ENCODE measurements around the gene BSN. TPM values are rescaled to one million over a fixed set of nuclear protein-coding genes. Genes with fewer than 3 reads are reported as not detected.

Gene BSN
- total and polyA plus RNA-seq, 2 donors (not counting 1 experiment from before 2014, with no cell fraction given): under 0.01 to 0.01 TPM

DNA sequence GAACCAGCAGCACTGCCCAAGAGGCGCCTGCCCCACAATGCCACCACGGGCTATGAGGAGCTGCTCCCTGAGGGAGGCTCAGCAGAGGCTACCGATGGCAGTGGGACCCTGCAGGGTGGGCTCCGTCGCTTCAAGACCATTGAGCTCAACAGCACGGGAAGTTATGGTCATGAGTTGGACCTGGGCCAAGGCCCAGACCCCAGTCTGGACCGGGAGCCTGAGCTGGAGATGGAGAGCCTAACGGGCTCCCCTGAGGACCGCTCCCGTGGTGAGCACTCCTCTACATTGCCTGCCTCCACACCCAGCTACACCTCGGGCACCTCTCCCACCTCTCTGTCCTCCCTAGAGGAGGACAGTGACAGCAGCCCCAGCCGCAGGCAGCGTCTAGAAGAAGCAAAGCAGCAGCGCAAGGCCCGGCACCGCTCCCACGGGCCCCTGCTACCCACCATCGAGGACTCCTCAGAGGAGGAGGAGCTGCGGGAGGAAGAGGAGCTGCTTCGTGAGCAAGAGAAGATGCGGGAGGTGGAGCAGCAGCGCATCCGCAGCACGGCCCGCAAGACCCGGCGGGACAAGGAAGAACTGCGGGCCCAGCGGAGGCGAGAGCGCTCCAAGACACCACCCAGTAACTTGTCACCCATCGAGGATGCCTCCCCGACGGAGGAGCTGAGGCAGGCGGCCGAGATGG lies 98.1 kb downstream of the BSN start:
- DNase-seq (ENCODE audit: low read depth in 2 of 2): no peak
- Histone ChIP-seq H3K4me1 (ENCODE audit: control insufficient read depth, extremely low read depth, insufficient read depth, low read length) (no peaks in the 10 kb centered on the region), H3K36me3 (ENCODE audit: control insufficient read depth, insufficient read depth, low read length) (no peaks in the 10 kb centered on the region), H2AFZ (ENCODE audit: low read length) (no peak overlapping the region), H3K4me3 (replicated peaks in 1 of 4; ENCODE audit: control extremely low read depth in 1 of 4, insufficient read depth in 1 of 4, low read depth in 3 of 4, low read length in 4 of 4) (no peak overlapping the region), H4K20me1 (ENCODE audit: control insufficient read depth, extremely low read depth, insufficient read depth, low read length) (no peaks in the 10 kb centered on the region), H3K4me2 (ENCODE audit: extremely low read depth, insufficient read depth, low read length) (no peak overlapping the region), H3K79me2 (ENCODE audit: control insufficient read depth, insufficient read depth, low read length) (no peaks in the 10 kb centered on the region), H3K9ac (ENCODE audit: insufficient read depth, low read length) (no peak overlapping the region), H3K27ac (ENCODE audit: insufficient read depth, low read length) (no peak overlapping the region), H3K9me3 (ENCODE audit: control insufficient read depth, insufficient read depth, low read depth, low read length) (no peaks in the 10 kb centered on the region), H3K27me3 (ENCODE audit: control insufficient read depth, insufficient read depth, low read length) (no peaks in the 10 kb centered on the region)
- TF ChIP-seq EZH2 (IDR thresholded peaks at IDR 0.05; ENCODE audit: low read length, missing control alignments) (no peak), CTCF (conservative IDR thresholded peaks at IDR 0.05 in 1 of 2, IDR thresholded peaks at IDR 0.05 in 1 of 2; ENCODE audit: low read depth in 1 of 2, low read length in 2 of 2) (no peak)

- no peak overlapping the region for H2AFZ ChIP-seq (ENCODE audit: low read length)
- H3K79me2 ChIP-seq (ENCODE audit: control insufficient read depth, insufficient read depth, low read length): no peaks in the 10 kb centered on the region
- H3K4me3 ChIP-seq (replicated peaks in 1 of 4; ENCODE audit: control extremely low read depth in 1 of 4, insufficient read depth in 1 of 4, low read depth in 3 of 4, low read length in 4 of 4): no peak overlapping the region
- DNase-seq (ENCODE audit: low read depth in 2 of 2): no peak
- H3K27me3 ChIP-seq (ENCODE audit: control insufficient read depth, insufficient read depth, low read length): no peaks in the 10 kb centered on the region
- no peaks in the 10 kb centered on the region for H3K9me3 ChIP-seq (ENCODE audit: control insufficient read depth, insufficient read depth, low read depth, low read length)
- H4K20me1 ChIP-seq (ENCODE audit: control insufficient read depth, extremely low read depth, insufficient read depth, low read length): no peaks in the 10 kb centered on the region
- no peak overlapping the region for H3K4me2 ChIP-seq (ENCODE audit: extremely low read depth, insufficient read depth, low read length)
- no peak overlapping the region for H3K9ac ChIP-seq (ENCODE audit: insufficient read depth, low read length)
- no peaks in the 10 kb centered on the region for H3K4me1 ChIP-seq (ENCODE audit: control insufficient read depth, extremely low read depth, insufficient read depth, low read length)
- no peaks in the 10 kb centered on the region for H3K36me3 ChIP-seq (ENCODE audit: control insufficient read depth, insufficient read depth, low read length)
- TF ChIP-seq CTCF (conservative IDR thresholded peaks at IDR 0.05 in 1 of 2, IDR thresholded peaks at IDR 0.05 in 1 of 2; ENCODE audit: low read depth in 1 of 2, low read length in 2 of 2) (no peak), EZH2 (IDR thresholded peaks at IDR 0.05; ENCODE audit: low read length, missing control alignments) (no peak)
- H3K27ac ChIP-seq (ENCODE audit: insufficient read depth, low read length): no peak overlapping the region
Observed at GRCh38 chr3:49652903-49653415, 98.7 kb downstream of the BSN start.

DNA sequence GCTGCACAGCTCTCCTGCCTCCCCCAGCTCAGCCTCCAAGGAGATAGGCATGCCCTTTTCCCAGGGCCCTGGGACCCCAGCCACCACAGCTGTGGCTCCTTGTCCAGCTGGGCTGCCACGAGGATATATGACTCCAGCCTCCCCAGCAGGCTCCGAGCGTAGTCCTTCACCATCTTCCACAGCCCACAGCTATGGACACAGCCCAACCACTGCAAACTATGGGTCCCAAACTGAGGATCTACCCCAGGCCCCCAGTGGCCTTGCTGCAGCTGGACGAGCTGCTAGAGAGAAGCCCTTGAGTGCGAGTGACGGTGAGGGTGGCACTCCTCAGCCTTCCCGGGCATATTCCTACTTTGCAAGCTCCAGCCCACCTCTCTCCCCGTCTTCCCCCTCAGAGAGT lies 99.3 kb downstream of the BSN start:
- Histone ChIP-seq H3K4me2 (ENCODE audit: extremely low read depth, insufficient read depth, low read length) (no peak overlapping the region), H3K27me3 (ENCODE audit: control insufficient read depth, insufficient read depth, low read length) (no peaks in the 10 kb centered on the region), H3K4me1 (ENCODE audit: control insufficient read depth, extremely low read depth, insufficient read depth, low read length) (no peaks in the 10 kb centered on the region), H4K20me1 (ENCODE audit: control insufficient read depth, extremely low read depth, insufficient read depth, low read length) (no peaks in the 10 kb centered on the region), H3K4me3 (replicated peaks in 1 of 4; ENCODE audit: control extremely low read depth in 1 of 4, insufficient read depth in 1 of 4, low read depth in 3 of 4, low read length in 4 of 4) (no peak overlapping the region), H3K79me2 (ENCODE audit: control insufficient read depth, insufficient read depth, low read length) (no peaks in the 10 kb centered on the region), H3K9me3 (ENCODE audit: control insufficient read depth, insufficient read depth, low read depth, low read length) (no peaks in the 10 kb centered on the region), H3K36me3 (ENCODE audit: control insufficient read depth, insufficient read depth, low read length) (no peaks in the 10 kb centered on the region), H3K9ac (ENCODE audit: insufficient read depth, low read length) (no peak overlapping the region), H2AFZ (ENCODE audit: low read length) (no peak overlapping the region), H3K27ac (ENCODE audit: insufficient read depth, low read length) (no peak overlapping the region)
- no peak for TF ChIP-seq EZH2 (IDR thresholded peaks at IDR 0.05; ENCODE audit: low read length, missing control alignments)
- TF ChIP-seq CTCF (conservative IDR thresholded peaks at IDR 0.05 in 1 of 2, IDR thresholded peaks at IDR 0.05 in 1 of 2; ENCODE audit: low read depth in 1 of 2, low read length in 2 of 2): no peak
- DNase-seq (ENCODE audit: low read depth in 2 of 2): no peak

Measured in fibroblast of lung (primary cell).